Activated CD8-positive, alpha-beta T cell treated with anti-CD3 and anti-CD28 coated beads for 36 hours (primary cell): ENCODE data around the gene RASSF4. TPM values are rescaled to one million over a fixed set of nuclear protein-coding genes. Genes with fewer than 3 reads are reported as not detected.

Experiments
- ATAC-seq: fragments of 200-7000 bp; cut with Tn5 transposase; one replicate; pipeline ENCODE4 v1.10.0; 2021; ENCODE audit warnings: mild to moderate bottlenecking, moderate library complexity
- CTCF ChIA-PET: fragments of 350-600 bp; sonication (Branson Sonifier 250); formaldehyde crosslinking; loops from one replicate; lab custom pipeline; 2021; ENCODE audit warnings: antibody characterized with exemption; lab: Charles Lee
- POLR2A ChIA-PET: fragments of 350-600 bp; sonication (Branson Sonifier 250); formaldehyde crosslinking; loops from one replicate; lab custom pipeline; 2021; ENCODE audit warnings: antibody characterized with exemption; lab: Charles Lee
- DNase-seq: peaks from one replicate; pipeline ENCODE4 v3.0.0-alpha.2; 2020
- H3K27ac Mint-ChIP-seq: one replicate; pipeline ENCODE4 v1.8.0; 2021; ENCODE audit warnings: mild to moderate bottlenecking, mixed read lengths
- H3K27me3 Mint-ChIP-seq: one replicate; pipeline ENCODE4 v1.8.0; 2021; ENCODE audit warnings: mixed read lengths
- H3K36me3 Mint-ChIP-seq: one replicate; pipeline ENCODE4 v1.8.0; 2021; ENCODE audit warnings: low read depth, mixed read lengths
- H3K4me1 Mint-ChIP-seq: one replicate; pipeline ENCODE4 v1.8.0; 2021; ENCODE audit warnings: low read depth, mixed read lengths
- H3K4me3 Mint-ChIP-seq: one replicate; pipeline ENCODE4 v1.8.0; 2021; ENCODE audit warnings: mild to moderate bottlenecking, moderate library complexity, mixed read lengths
- H3K9me3 Mint-ChIP-seq: one replicate; pipeline ENCODE4 v1.8.0; 2021; ENCODE audit warnings: mixed read lengths
- intact Hi-C: fragments of 100-400 bp; cut with micrococcal nuclease; formaldehyde crosslinking; loops from one replicate; pipeline ENCODE4 v1.10.0; 2022
- total RNA-seq, 2 experiments: library from RNA; stranded (reverse); gene quantifications; one replicate each; pipeline ENCODE4 v1.2.3, GENCODE V29; 2021
- TF ChIP-seq, protein P1 (sequence below): fragments of 200-600 bp; IDR thresholded peaks from one replicate; pipeline ENCODE4 v1.8.0; 2022; ENCODE audit warnings: antibody characterized with exemption, mild to moderate bottlenecking

The RASSF4 gene
- total RNA-seq, 2 experiments from 2014 or later = 1.8 to 1.9 TPM

DNA sequence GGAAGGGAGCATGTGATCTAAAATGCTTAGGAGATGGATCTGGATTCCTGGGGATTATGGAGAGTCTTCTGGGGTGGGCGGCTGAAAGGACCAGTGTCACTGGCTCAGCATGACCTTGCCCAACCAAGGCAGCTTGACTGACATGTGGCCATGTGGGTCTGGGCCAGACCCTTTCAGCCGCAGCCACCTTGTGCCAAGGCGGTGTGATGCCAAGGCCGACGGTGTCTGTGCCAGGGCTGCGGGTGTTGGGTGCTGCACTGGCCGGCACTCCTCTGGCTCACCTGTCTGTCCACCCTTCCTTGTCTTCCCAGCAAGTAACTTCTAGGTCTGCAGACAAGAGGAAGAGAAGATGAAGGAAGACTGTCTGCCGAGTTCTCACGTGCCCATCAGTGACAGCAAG, 10.3 kb downstream of the RASSF4 start:
- Mint-ChIP-seq H3K27ac (no peak overlapping the region), H3K4me1 (peaks cover 54% of the 10 kb centered on the region), H3K27me3 (no peaks in the 10 kb centered on the region), H3K36me3 (no peaks in the 10 kb centered on the region), H3K9me3 (no peaks in the 10 kb centered on the region), H3K4me3 (no peak overlapping the region)
- no peak for ATAC-seq
- POLR2A ChIA-PET = no interaction called here
- CTCF ChIA-PET = interaction anchor here (1.5 to 2.9 kb wide), 2 partner anchors 31 to 37 kb away, joined by 3 to 10 read pairs; no protein-coding TSS in a partner anchor
- TF ChIP-seq, protein P1, sequence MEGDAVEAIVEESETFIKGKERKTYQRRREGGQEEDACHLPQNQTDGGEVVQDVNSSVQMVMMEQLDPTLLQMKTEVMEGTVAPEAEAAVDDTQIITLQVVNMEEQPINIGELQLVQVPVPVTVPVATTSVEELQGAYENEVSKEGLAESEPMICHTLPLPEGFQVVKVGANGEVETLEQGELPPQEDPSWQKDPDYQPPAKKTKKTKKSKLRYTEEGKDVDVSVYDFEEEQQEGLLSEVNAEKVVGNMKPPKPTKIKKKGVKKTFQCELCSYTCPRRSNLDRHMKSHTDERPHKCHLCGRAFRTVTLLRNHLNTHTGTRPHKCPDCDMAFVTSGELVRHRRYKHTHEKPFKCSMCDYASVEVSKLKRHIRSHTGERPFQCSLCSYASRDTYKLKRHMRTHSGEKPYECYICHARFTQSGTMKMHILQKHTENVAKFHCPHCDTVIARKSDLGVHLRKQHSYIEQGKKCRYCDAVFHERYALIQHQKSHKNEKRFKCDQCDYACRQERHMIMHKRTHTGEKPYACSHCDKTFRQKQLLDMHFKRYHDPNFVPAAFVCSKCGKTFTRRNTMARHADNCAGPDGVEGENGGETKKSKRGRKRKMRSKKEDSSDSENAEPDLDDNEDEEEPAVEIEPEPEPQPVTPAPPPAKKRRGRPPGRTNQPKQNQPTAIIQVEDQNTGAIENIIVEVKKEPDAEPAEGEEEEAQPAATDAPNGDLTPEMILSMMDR = no peak
- intact Hi-C loops = no loop called here
- no peak for DNase-seq

DNA sequence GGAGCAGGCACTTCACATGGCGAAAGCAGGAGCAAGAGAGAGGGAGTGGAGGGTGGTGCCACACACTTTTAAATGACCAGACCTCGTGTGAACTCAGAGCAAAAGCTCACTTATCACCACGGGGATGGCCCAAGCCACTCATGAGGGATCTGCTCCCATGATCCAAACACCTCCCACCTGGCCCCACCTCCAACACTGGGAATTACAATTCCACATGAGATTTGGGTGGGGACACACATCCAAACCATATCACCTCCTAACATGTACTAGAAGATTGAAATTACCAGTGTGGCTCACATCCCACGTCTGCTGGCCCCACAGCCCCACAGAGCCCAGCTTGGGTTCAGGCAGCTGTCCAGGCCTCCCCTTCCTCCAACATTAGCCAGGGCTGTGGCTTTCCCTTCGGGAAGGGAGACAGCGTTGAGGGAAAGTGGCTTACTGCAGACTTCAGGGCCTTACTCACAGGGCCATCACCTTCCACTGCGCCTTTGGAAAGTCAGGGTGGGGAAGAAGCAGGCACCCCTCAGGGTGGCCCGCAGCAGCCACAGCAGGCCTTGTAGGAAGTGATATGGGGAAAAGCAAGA, 11.3 kb downstream of the RASSF4 start:
- no peak for ATAC-seq
- intact Hi-C loops = no loop called here
- ChIA-PET CTCF (interaction anchor here (1.5 kb wide), 1 partner anchor 30 kb away, joined by 3 read pairs; no protein-coding TSS in a partner anchor), POLR2A (no interaction called here)
- Mint-ChIP-seq H3K36me3 (no peaks in the 10 kb centered on the region), H3K4me1 (peaks cover 49% of the 10 kb centered on the region), H3K9me3 (no peaks in the 10 kb centered on the region), H3K27ac (no peak overlapping the region), H3K4me3 (no peak overlapping the region), H3K27me3 (no peaks in the 10 kb centered on the region)
- no peak for DNase-seq
- TF ChIP-seq, protein P1 = no peak

DNA sequence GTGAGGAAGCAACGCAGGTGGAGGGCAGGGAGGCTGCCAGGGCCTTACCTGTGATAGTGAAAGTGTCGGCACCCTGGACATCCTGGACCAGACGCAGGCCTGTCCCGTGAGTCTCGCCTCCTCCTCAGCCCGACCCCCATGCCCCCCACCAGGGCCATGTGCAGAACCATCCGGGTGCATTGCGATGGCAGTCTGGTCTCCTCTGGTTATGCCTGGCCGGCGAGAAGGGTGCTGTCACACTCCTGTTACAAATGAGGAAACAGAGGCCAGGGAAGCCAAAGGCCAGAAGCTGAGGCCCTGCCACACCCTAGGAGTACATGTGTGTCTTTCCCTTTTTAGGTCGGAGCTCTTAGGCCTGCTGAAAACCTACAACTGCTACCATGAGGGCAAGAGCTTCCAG, 11.8 kb downstream of the RASSF4 start:
- DNase-seq (no peak), ATAC-seq (no peak)
- Mint-ChIP-seq H3K4me3 (no peak overlapping the region), H3K27ac (no peak overlapping the region), H3K36me3 (no peaks in the 10 kb centered on the region), H3K4me1 (peaks cover 45% of the 10 kb centered on the region), H3K9me3 (no peaks in the 10 kb centered on the region), H3K27me3 (no peaks in the 10 kb centered on the region)
- POLR2A ChIA-PET = no interaction called here
- intact Hi-C loops = no loop called here
- CTCF ChIA-PET = no interaction called here
- TF ChIP-seq, protein P1 = no peak

DNA sequence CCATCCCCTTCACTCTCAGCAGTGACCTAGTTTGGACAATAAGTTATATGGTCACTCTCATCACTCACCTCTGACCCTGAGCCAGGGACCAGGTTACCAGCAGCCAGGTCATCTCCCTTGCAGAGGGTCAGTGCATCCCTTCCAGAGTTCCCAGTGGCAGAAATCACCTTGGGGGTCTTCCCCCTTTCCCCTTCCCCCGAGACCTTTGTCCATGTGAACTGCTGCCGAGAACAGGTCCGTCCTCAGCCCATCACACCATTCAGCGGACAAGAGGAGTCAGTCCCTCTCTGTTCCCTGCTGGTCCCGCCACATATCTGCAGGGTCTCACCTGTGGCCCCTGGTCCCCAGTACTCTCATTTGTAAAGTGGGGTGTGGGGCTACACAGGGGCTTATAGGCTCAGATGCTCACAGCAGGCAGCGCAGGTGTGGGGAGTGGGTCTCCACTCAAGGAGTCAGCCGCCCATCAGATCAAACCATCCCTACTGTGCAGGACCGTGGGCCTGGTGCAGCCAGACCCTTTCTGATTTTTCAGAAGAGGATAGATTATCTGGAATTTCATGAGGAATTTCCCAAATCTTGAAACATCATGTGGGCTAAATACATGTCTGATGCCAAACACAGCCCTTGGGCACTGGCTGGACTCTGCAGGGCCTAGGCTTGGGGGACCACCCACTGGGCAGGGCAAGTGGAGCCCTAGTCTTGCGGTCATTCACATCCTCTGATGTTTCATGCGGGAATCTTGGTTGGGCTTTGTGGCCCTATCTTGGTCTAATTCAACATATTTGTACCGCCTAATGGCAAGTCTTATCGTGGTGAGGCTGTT, 12.5 kb downstream of the RASSF4 start:
- no peak overlapping the region for H3K4me3 Mint-ChIP-seq
- DNase-seq (no peak), ATAC-seq (no peak)
- H3K9me3 Mint-ChIP-seq = no peaks in the 10 kb centered on the region
- H3K36me3 Mint-ChIP-seq = no peaks in the 10 kb centered on the region
- no peak overlapping the region for H3K27ac Mint-ChIP-seq
- peaks cover 42% of the 10 kb centered on the region for H3K4me1 Mint-ChIP-seq
- POLR2A ChIA-PET = no interaction called here
- intact Hi-C loops = no loop called here
- H3K27me3 Mint-ChIP-seq = no peaks in the 10 kb centered on the region
- CTCF ChIA-PET = interaction anchor here (1.1 to 2.4 kb wide), 3 partner anchors 8 to 40 kb away, joined by 3 to 24 read pairs (median 4); no protein-coding TSS in a partner anchor
- TF ChIP-seq, protein P1 = no peak

DNA sequence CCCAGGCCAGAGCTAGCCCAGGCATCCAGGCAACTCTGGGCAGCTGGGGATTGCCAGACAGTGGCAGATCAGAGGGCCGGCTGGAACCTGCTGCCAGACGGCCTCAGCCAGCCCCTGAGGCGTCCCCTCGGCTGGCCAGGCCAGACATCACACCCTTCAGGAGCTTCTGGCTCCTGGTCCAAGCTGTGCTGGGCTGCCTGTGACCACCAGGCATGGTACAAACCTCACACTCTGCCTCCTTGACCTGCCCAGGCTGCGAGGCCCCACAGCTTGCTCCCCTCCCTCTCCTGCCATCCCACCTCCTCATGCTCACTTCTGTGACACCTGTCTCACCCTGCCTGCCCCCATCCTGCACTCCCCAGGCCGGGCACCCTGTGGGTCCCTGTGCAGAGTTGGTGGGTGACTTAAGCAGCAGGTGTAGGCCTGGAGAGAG, 13.3 kb downstream of the RASSF4 start:
- intact Hi-C loops = no loop called here
- POLR2A ChIA-PET = no interaction called here
- H3K27me3 Mint-ChIP-seq = no peaks in the 10 kb centered on the region

More for the DNA sequence above, 13.3 kb downstream of the RASSF4 start:
- Mint-ChIP-seq H3K9me3 (no peaks in the 10 kb centered on the region), H3K4me3 (no peak overlapping the region), H3K27ac (no peak overlapping the region), H3K4me1 (peaks cover 35% of the 10 kb centered on the region), H3K36me3 (no peaks in the 10 kb centered on the region)
- ATAC-seq = no peak
- CTCF ChIA-PET = interaction anchor here (1.1 to 2.4 kb wide), 4 partner anchors 8 to 40 kb away, joined by 3 to 24 read pairs (median 4); no protein-coding TSS in a partner anchor
- TF ChIP-seq, protein P1 = no peak
- DNase-seq = no peak
